Inflammatory macrophage (primary cell): ENCODE results near the gene MTMR2.
"Not testable (repeated sequence)": the region's sequence is repeated elsewhere in the genome, so short reads cannot be mapped to it uniquely, and the experiment has no call there.

Experiments used
- DNase-seq, 2 donors: peaks; one replicate each; pipeline ENCODE4 v3.0.0-alpha.2; 2020 to 2022

Gene MTMR2

GRCh38 chr11:95806464-95806863 is 117.4 kb downstream of the MTMR2 start:
- not testable (repeated sequence) for DNase-seq

GRCh38 chr11:95805869-95806268 is 118.0 kb downstream of the MTMR2 start:
- DNase-seq = no peak

- DNase-seq = no peak
Observed at GRCh38 chr11:95803973-95804372, 119.9 kb downstream of the MTMR2 start.

GRCh38 chr11:95802806-95803205 is 121.1 kb downstream of the MTMR2 start:
- no peak for DNase-seq

- DNase-seq = no peak
Observed at GRCh38 chr11:95800438-95800837, 123.5 kb downstream of the MTMR2 start.

GRCh38 chr11:95799546-95799945 is 124.4 kb downstream of the MTMR2 start:
- DNase-seq = no peak

- no peak for DNase-seq
Observed at GRCh38 chr11:95796501-95796900, 127.4 kb downstream of the MTMR2 start.

GRCh38 chr11:95795627-95796295 is 128.1 kb downstream of the MTMR2 start:
- no peak for DNase-seq

GRCh38 chr11:95794086-95794485 is 129.8 kb downstream of the MTMR2 start:
- no peak for DNase-seq

- DNase-seq = no peak
Observed at GRCh38 chr11:95793116-95793515, 130.8 kb downstream of the MTMR2 start.

GRCh38 chr11:95792700-95793099 is 131.2 kb downstream of the MTMR2 start:
- no peak for DNase-seq

GRCh38 chr11:95792200-95792599 is 131.7 kb downstream of the MTMR2 start:
- DNase-seq = no peak

GRCh38 chr11:95791709-95792033 is 132.2 kb downstream of the MTMR2 start:
- no peak for DNase-seq

- peak; percentile 42 to 64 for DNase-seq
Observed at GRCh38 chr11:95790933-95791708, 132.8 kb downstream of the MTMR2 start.

GRCh38 chr11:95790123-95790932 is 133.6 kb downstream of the MTMR2 start, which contains the start of gene CEP57:
Gene CEP57, plus strand, starts transcription at chr11:95790498. Its CDS starts 201 bp downstream, at chr11:95790699.
- DNase-seq = peak; percentile 98 to 99

GRCh38 chr11:95789506-95790122 is 134.3 kb downstream of the MTMR2 start, which contains the start of gene FAM76B:
Gene FAM76B, minus strand, starts transcription at chr11:95789782. Its CDS starts 304 bp downstream, at chr11:95789478.
- DNase-seq = peak; percentile 98 to 99

GRCh38 chr11:95788921-95789505 is 134.9 kb downstream of the MTMR2 start:
- DNase-seq = peak; percentile 15 to 17
